Left ventricle myocardium inferior (tissue), 1 donor: Measurements from ENCODE around the gene JAML. TPM values are rescaled to one million over a fixed set of nuclear protein-coding genes. Genes with fewer than 3 reads are reported as not detected.
A peak's percentile ranks its signal among the peaks of the same experiment; 100 is the strongest.
"Not testable (repeated sequence)": the region's sequence is repeated elsewhere in the genome, so short reads cannot be mapped to it uniquely, and the experiment has no call there.

Experiments
- DNase-seq: peaks from one replicate; pipeline ENCODE4 v3.0.0-alpha.2; 2020
- H3K27ac ChIP-seq: fragments of 200-600 bp; replicated peaks from 2 replicates; pipeline ENCODE4 v1.8.0; 2021
- H3K27me3 ChIP-seq: fragments of 200-600 bp; 2 replicates; pipeline ENCODE4 v1.8.0; 2021; ENCODE audit warnings: low read depth
- H3K36me3 ChIP-seq: fragments of 200-600 bp; 2 replicates; pipeline ENCODE4 v1.8.0; 2021
- H3K4me1 ChIP-seq: fragments of 200-600 bp; 2 replicates; pipeline ENCODE4 v1.8.0; 2021
- H3K4me3 ChIP-seq: fragments of 200-600 bp; 2 replicates; pipeline ENCODE4 v1.8.0; 2021; ENCODE audit warnings: mild to moderate bottlenecking, moderate library complexity
- H3K9me3 ChIP-seq: fragments of 200-600 bp; replicated peaks from 2 replicates; pipeline ENCODE4 v1.8.0; 2021
- CTCF ChIP-seq: fragments of 200-600 bp; IDR thresholded peaks from 2 replicates; pipeline ENCODE4 v1.8.0; 2021; ENCODE audit warnings: antibody characterized with exemption, mild to moderate bottlenecking, borderline replicate concordance
- intact Hi-C: fragments of 100-400 bp; cut with micrococcal nuclease; formaldehyde crosslinking; loops from one replicate; pipeline ENCODE4 v1.11.0; 2022
- total RNA-seq: library from RNA; stranded (reverse); fragmentation: NEBNext Ultra II Directional; extraction: Animal tissue kit (Norgen Biotek cat#: 25700); gene quantifications from one replicate; pipeline ENCODE4 v1.2.1, GENCODE V29; 2021
- donor health status: DM: no; HTN: yes; CAD: no; lungs with severe emphysema.

Gene JAML
- total RNA-seq, 1 donor from 2014 or later: 2.9 TPM

GRCh38 chr11:118186346-118187107 is 38.3 kb downstream of the JAML start:
- intact Hi-C loops: no loop called here
- Histone ChIP-seq H3K27me3 (peaks cover 15% of the 10 kb centered on the region), H3K9me3 (peaks cover 7% of the 10 kb centered on the region), H3K4me3 (no peak overlapping the region), H3K27ac (no peak overlapping the region), H3K4me1 (no peaks in the 10 kb centered on the region), H3K36me3 (no peaks in the 10 kb centered on the region)
- DNase-seq: no peak
- no peak for TF ChIP-seq CTCF

- Histone ChIP-seq H3K27me3 (peaks cover 17% of the 10 kb centered on the region), H3K27ac (no peak overlapping the region), H3K36me3 (no peaks in the 10 kb centered on the region), H3K9me3 (no peaks in the 10 kb centered on the region), H3K4me3 (no peak overlapping the region), H3K4me1 (peaks cover 13% of the 10 kb centered on the region)
- DNase-seq: no peak
- intact Hi-C loops: no loop called here
- TF ChIP-seq CTCF: no peak
Observed at GRCh38 chr11:118184784-118185579, 39.8 kb downstream of the JAML start.

- DNase-seq, H3K9me3 ChIP-seq, intact Hi-C loops, H3K27ac ChIP-seq, H3K4me3 ChIP-seq, H3K36me3 ChIP-seq: not testable (repeated sequence)
- Histone ChIP-seq H3K27me3 (peaks cover 19% of the 10 kb centered on the region), H3K4me1 (peaks cover 19% of the 10 kb centered on the region)
Observed at GRCh38 chr11:118183691-118184090, 41.1 kb downstream of the JAML start.

- no peaks in the 10 kb centered on the region for H3K9me3 ChIP-seq
- H3K4me3 ChIP-seq: peak overlapping the region; percentile 36
- peak overlapping the region; percentile 83 for H3K27ac ChIP-seq
- no peaks in the 10 kb centered on the region for H3K36me3 ChIP-seq
- peak; percentile 29 for TF ChIP-seq CTCF
- H3K4me1 ChIP-seq: peaks cover 34% of the 10 kb centered on the region
- peak; percentile 85 for DNase-seq
- H3K27me3 ChIP-seq: peaks cover 4% of the 10 kb centered on the region
- intact Hi-C loops: no loop called here
Observed at GRCh38 chr11:118180300-118180703, 44.5 kb downstream of the JAML start.

- Histone ChIP-seq H3K4me3 (no peak overlapping the region), H3K27me3 (peaks cover 4% of the 10 kb centered on the region), H3K27ac (peak overlapping the region; percentile 91), H3K9me3 (no peaks in the 10 kb centered on the region), H3K4me1 (peaks cover 51% of the 10 kb centered on the region), H3K36me3 (no peaks in the 10 kb centered on the region)
- TF ChIP-seq CTCF: no peak
- intact Hi-C loops: no loop called here
- DNase-seq: no peak
Observed at GRCh38 chr11:118176778-118177134, 48.1 kb downstream of the JAML start.
